HG02642 (cell line): ENCODE results near the gene MAPK1.
A peak's percentile ranks its signal among the peaks of the same experiment; 100 is the strongest.
"Not testable (repeated sequence)": the region's sequence is repeated elsewhere in the genome, so short reads cannot be mapped to it uniquely, and the experiment has no call there.

Source experiments
- ATAC-seq: cut with Tn5 transposase; IDR thresholded peaks from one replicate; pipeline ENCODE4 v1.9.1; 2021; ENCODE audit warnings: mild to moderate bottlenecking; ENCODE audit not compliant: unreplicated experiment, poor library complexity

MAPK1 gene

DNA sequence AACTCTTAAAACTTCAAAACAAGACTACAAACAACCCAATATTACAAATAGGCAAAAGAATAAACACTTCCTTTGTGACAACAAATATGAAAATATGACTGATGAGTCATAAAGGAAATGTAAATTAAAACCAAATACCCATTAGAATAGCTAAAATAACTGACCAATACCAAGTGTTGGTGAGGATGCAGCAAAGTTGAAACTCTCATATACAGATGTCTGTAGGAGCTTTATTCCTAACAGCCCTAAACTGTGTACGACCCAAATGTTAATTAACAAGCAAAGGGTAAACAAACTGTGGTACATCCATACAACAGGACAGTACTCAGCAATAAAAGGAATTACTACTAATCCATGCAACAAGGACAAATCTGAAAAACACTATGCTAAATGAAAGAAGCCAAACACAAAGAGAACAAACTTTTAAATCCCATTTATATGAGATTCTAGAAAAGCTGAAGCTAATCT lies 43.0 kb downstream of the MAPK1 start:
- no peak for ATAC-seq

- no peak for ATAC-seq
Observed at GRCh38 chr22:21823740-21824444, 43.6 kb downstream of the MAPK1 start.

- ATAC-seq = no peak
Observed at GRCh38 chr22:21819183-21819770, 48.2 kb downstream of the MAPK1 start.

DNA sequence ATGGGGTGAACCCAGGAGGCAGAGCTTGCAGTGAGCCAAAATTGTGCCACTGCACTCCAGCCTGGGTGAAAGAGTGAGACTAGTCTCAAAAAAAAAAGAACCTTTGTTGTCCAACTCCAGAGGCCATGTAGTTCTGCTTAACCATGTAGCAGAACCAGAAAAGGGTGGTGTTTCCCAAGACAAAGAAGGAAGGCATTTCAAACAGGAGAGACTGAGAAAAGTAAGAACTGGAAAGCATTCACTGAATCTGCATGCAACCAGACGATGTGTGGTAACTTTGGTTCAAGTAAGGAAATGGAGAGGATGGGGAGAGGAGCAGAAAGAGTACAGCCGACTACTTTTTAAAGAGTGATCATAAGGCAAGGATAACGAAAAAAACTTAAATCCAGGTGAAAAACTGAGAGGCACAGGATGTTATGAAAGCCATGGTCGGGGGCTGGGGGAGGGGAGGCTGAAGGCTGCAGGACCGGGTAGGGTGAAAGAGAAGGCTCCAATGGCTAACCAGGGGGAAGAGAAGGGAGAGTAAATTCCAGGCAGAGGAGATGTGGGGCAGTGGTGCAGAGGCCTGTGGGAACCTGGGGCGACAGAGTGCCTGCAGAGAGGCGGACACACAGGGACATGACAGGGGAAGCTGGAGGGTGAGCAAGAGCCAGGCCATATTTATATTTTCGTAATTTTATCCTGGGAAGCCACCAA lies 48.8 kb downstream of the MAPK1 start:
- no peak for ATAC-seq

GRCh38 chr22:21817497-21817853 lies 50.0 kb downstream of the MAPK1 start:
- ATAC-seq = peak; percentile 11

- peak; percentile 42 for ATAC-seq
Observed at GRCh38 chr22:21816787-21817496, 50.5 kb downstream of the MAPK1 start.

DNA sequence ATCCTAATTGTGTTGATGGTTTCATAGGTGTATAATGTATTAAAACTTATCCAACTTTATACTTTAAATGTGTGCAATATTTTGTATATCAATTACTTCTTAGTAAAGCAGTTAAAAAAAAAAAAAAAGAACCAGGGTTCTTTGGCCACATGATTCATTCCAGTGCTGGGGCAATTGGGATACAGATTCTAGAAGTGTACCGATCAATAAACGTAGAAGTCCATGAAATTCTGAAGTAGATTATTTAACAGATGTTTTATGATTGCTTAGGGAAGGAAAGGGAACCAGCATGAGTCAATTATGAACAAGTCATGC lies 51.0 kb downstream of the MAPK1 start:
- no peak for ATAC-seq

DNA sequence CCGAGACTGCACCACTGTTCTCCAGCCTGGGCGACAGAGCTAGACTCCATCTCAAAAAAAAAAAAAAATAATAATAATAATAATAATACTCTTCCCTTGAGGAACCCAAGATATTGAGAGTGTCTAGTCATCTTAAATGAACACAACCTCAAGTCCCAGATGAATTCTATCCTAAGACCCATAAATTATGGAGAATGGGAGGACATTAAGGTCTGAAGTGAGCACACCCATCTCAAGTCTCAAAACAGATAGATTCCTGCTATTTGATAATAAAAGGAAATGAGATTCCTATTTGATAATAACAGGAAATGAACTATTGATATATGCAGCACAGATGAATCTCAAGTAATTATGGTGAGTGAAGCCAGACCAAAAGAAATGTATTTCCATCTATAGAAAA lies 51.5 kb downstream of the MAPK1 start:
- ATAC-seq = no peak

- ATAC-seq = no peak
Observed at GRCh38 chr22:21815357-21815756, 52.1 kb downstream of the MAPK1 start.

GRCh38 chr22:21811982-21812381 lies 55.5 kb downstream of the MAPK1 start:
- no peak for ATAC-seq

DNA sequence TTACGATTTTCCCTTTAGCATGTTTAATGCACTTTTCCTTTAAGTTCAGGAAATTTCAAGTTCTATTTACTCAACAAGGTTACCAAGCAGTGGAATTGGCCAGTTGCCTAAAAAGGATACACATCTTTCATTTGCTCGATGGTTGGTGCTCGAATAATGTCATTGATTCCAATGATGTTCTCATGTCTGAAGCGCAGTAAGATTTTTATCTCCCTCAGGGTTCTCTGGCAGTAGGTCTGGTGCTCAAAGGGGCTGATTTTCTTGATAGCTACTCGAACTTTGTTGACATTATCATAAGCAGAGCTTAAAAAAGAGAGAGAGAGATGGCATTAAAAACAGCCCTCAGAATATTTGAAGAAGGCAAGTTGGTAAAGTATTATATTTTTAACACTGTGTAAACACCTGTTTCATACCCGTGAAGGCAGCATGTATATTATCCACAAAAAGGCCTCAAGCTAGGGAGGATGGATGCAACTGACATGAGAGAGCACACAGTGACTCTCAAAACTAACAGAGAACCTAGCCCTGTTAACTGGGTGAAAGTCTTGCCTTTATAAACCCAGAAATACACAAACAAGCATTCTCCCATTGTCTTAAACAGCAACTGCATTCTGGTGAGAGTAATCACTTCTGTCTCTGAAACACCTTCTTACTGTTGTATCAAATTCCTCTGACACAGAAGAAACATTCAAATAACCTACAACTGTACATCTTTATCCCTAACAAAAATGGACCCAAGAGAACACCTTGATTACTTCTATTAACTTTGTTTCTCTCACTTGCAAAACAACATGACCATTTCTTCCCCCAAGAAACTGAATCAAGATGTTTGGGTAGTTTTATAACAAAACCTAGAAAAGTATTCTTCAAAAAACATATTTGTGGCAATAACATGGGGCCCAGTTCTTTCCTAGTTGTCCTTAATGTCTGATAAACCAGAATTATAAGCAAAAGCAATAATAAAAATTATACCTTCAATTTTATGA lies 59.6 kb downstream of the MAPK1 start:
- ATAC-seq = no peak

GRCh38 chr22:21805325-21805724 lies 62.1 kb downstream of the MAPK1 start:
- ATAC-seq = not testable (repeated sequence)

- ATAC-seq = no peak
Observed at GRCh38 chr22:21803811-21804249, 63.6 kb downstream of the MAPK1 start.

DNA sequence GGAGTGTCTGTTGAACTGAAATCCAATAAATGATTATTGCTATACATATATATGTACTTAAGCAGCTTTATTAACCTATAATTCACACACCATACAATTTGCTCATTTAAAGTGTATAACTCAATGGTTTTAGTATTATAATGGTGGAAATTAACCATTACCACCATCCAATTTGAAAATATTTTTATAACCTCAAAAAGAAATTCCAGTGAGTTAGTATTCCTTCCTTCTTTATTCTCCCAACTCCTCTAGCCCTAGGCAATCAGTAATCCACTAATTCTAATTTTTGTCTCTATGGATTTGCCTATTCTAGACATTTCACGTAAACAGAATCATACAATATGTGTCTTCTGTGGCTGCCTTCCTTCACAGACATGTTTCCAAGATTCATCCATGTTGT lies 64.8 kb downstream of the MAPK1 start:
- ATAC-seq = no peak

DNA sequence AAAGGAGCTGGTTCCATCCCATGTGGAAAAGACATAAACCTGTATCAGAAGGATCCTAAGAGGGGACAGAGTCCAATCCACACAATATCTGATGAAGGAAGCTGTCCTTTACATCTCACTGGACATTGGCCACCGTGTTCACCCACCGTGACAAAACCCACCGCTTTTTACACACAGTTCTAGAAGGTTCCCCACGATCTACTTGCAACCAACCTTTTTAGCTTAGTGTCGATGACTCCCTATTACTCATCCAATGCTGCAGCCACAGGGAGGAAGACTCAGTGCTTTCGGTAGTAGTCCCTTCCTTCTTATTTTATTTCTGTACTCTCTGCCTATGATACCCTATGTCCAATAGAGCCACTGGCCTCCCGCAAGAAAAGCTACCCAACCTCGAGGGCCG lies 65.4 kb downstream of the MAPK1 start:
- no peak for ATAC-seq

DNA sequence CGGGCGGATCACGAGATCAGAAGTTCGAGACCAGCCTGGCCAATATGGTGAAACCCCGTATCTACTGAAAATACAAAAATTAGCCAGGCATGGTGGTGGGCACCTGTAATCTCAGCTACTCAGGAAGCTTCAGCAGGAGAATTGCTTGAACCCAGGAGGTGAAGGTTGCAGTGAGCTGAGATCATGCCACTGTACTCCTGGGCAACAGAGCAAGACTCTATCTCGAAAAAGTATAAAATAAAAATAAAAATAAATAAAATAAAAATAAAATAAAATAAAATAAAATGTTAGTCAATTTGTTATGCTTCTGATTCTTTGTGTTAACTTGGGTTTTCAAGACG lies 66.2 kb downstream of the MAPK1 start:
- not testable (repeated sequence) for ATAC-seq

DNA sequence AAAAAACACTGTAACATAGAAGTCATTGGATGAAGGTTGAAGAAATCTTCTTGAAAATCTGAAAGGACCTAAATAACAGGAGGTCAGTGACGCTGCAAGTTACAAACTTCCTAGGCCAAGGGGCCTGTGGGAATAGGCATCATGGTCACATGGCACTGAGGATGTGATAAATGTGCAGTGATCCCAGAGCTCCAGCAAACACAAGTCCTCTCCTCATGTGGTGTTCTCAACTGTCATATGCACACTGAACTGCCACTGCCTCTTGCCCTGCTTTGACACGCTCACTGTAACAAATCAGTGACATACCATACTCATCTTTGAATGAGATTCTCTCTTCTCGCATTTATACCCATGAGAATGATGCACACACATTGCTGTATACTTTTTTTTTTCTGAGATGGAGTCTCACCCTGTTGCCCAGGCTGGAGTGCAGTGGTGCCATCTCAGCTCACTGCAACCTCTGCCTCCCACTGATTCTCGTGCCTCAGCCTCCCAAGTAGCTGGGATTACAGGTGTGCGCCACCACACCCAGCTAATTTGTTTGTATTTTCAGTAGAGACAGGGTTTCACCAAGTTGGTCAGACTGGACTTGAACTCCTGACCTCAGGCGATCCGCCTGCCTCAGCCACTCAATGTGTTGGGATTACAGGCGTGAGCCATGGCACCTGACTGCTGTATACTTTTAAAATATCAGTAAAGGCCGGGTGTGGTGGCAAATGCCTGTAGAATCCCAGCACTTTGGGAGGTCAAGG lies 66.7 kb downstream of the MAPK1 start:
- ATAC-seq = no peak

DNA sequence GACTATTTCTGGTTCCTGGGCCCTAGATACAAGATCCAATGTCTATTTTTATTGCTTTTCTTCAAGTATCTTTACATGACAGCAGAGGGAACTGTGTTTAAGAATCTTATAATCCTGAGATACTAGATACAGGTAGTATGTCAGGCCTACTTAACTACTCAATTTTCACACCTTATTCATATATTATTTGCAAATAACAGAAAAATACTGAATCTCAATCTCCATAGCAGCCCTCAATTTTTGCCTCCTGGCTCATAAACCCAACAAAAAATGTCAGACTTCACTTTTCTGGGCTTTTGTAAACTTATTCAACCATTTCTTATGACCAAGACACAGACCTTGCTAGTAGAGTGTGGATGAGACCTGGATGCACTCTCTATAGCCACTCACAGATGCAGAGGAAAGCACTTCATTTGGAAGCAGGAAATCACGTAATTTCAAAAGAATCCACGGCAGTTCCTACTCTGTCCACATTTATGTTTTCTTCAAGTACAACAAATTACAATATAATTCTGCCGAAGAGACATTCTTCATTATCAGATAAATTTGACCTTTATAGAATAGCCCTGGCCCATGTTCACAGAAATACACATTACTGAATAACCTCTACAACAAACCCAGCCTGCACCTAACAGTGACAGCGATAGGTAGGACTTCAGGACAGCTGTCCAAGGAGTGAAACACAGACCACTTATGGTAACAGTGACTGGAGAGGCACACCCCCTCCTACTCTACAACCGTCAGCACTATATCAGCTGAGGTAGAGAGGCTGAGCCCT lies 69.8 kb downstream of the MAPK1 start:
- no peak for ATAC-seq

DNA sequence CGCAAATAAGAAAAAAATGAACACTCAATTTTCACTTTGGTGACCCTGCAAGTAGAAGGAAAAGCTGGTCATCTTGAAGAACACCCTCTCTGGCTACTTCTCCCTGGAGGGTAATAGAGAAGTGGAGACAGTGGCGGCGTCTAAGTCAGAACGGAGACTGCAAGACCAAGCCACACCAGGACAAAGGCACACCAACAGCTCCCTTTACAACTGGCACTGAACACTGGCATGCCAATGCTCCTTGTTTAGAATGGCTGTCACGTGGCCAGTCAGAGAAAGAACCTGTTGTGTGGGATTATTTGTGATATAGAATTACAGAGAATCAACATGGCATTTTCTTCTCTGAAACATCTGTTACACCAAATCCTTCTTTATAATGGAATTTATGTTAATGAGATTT lies 70.6 kb downstream of the MAPK1 start:
- no peak for ATAC-seq
